GM13976 (cell line): ENCODE measurements around the gene TMEM63C.
A peak's percentile ranks its signal among the peaks of the same experiment; 100 is the strongest.

Source experiments
- DNase-seq: peaks from one replicate; pipeline ENCODE4 v3.0.0; 2012; ENCODE audit warnings: low spot score
- CTCF ChIP-seq: IDR thresholded peaks from 2 replicates; pipeline ENCODE4 v1.5.1; 2012; ENCODE audit warnings: borderline replicate concordance, mild to moderate bottlenecking; ENCODE audit not compliant: insufficient read depth; ENCODE audit errors: extremely low read depth, missing control alignments, control extremely low read depth
- in situ Hi-C: fragments of 300-500 bp; cut with MboI; formaldehyde crosslinking; loops from one replicate; pipeline ENCODE4 v1.12.0; 2022; ENCODE audit warnings: low sequenced_read_pairs, mixed read lengths, inconsistent platforms; ENCODE audit not compliant: unreplicated experiment

The TMEM63C gene

GRCh38 chr14:77145975-77146740, 35.4 kb upstream of the TMEM63C start:
- TF ChIP-seq CTCF, result no peak
- no peak for DNase-seq
- in situ Hi-C loops, result no loop called here

- DNase-seq, result no peak
- in situ Hi-C loops, result no loop called here
- TF ChIP-seq CTCF, result no peak
These were observed 32.9 kb upstream of the TMEM63C start for GRCh38 chr14:77148510-77149231.

DNA sequence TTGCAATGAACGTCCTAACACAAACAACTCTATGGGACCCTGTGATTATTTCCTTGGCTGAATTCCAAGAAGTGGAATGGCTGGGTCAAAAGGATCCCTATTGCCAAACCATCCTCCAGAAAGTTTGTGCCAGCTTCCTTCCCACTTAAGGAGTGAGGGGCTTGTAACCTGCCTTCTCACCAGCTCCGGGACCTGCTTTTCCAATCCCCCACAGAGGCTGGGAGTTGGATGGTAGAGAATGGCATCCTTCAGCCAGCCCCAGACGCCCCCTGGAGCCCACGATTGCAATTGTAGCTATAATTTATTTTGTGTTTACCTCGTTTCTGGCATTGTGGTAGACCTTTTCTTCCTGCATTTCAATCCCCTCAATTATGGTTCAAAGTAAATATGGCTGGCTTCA, 30.4 kb upstream of the TMEM63C start:
- DNase-seq, result peak; percentile 44
- in situ Hi-C loops, result no loop called here
- peak; percentile 15 for TF ChIP-seq CTCF

- peak; percentile 72 for DNase-seq
- no peak for TF ChIP-seq CTCF
- in situ Hi-C loops, result no loop called here
These were observed 29.5 kb upstream of the TMEM63C start for GRCh38 chr14:77151918-77152588.

DNA sequence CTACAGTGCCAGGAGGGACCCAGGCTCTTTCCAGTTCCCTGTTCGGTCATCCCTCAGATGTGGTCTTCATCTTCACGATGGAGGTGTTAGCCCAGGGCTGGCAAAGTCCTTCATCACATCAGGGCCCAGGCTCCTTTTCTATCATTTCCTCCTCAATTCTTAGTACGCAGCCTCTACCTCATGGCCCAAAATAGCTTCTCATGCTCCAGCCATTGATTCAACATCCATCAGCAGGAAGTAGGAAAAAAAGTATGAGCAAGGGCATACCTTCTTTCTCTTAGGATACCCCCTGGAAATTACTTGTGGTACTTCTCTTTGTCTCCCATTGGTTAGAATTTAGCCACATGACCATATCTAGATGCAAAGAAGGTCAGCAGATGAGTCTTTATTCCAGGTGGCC, 27.8 kb upstream of the TMEM63C start:
- no peak for TF ChIP-seq CTCF
- DNase-seq, result no peak
- in situ Hi-C loops, result no loop called here

GRCh38 chr14:77154421-77154820, 27.2 kb upstream of the TMEM63C start:
- DNase-seq, result no peak
- in situ Hi-C loops, result no loop called here
- no peak for TF ChIP-seq CTCF
